OCI-LY7 (cell line): Measurements from ENCODE around the gene ARHGAP29. TPM values are rescaled to one million over a fixed set of nuclear protein-coding genes. Genes with fewer than 3 reads are reported as not detected.

Experiments used
- Bru-seq: library from RNA; stranded (reverse); fragments of 400-500 nt; gene quantifications from one replicate; lab custom pipeline; 2021; lab: Mats Ljungman, UMichigan
- BruChase-seq, 2 experiments: library from RNA; stranded (reverse); fragments of 400-500 nt; gene quantifications; one replicate each; lab custom pipeline; 2021; lab: Mats Ljungman, UMichigan
- BruUV-seq: library from RNA; stranded (reverse); fragments of 400-500 nt; replicated peaks from 2 replicates; lab custom pipeline; 2021; lab: Mats Ljungman, UMichigan
- CTCF ChIA-PET: fragments of 300-600 bp; sonication (Branson Sonifier 250); formaldehyde crosslinking; loops from one replicate; lab custom pipeline; 2022; ENCODE audit warnings: antibody characterized with exemption; ENCODE audit not compliant: unreplicated experiment; lab: Charles Lee
- POLR2A ChIA-PET: fragments of 300-600 bp; sonication (Branson Sonifier 250); formaldehyde crosslinking; loops from one replicate; lab custom pipeline; 2022; ENCODE audit warnings: antibody characterized with exemption; lab: Charles Lee
- DNase-seq: peaks from one replicate; pipeline ENCODE4 v3.0.0-alpha.2; 2015; ENCODE audit warnings: low spot score
- H2AFZ ChIP-seq: fragments of 200-600 bp; sonication (generic), shearing (Covaris generic); 2 replicates; pipeline ENCODE4 v1.6.1; 2014; ENCODE audit warnings: mild to moderate bottlenecking, antibody characterized with exemption, low read length, moderate library complexity
- H3K27ac ChIP-seq: fragments of 200-600 bp; sonication (generic); 2 replicates; pipeline ENCODE4 v1.5.1; 2014; ENCODE audit warnings: mixed run types, low read depth, mild to moderate bottlenecking, moderate library complexity, low read length, inconsistent platforms; ENCODE audit not compliant: poor library complexity, severe bottlenecking
- H3K36me3 ChIP-seq: fragments of 200-600 bp; sonication (generic); 2 replicates; pipeline ENCODE4 v1.6.1; 2014; ENCODE audit warnings: mild to moderate bottlenecking, antibody characterized with exemption, low read length, moderate library complexity, mixed read lengths; ENCODE audit not compliant: insufficient read depth
- H3K4me1 ChIP-seq: fragments of 200-600 bp; sonication (generic); 2 replicates; pipeline ENCODE4 v1.5.1; 2014; ENCODE audit warnings: mild to moderate bottlenecking, low read length; ENCODE audit not compliant: insufficient read depth, poor library complexity, severe bottlenecking
- H3K4me2 ChIP-seq: fragments of 200-600 bp; sonication (generic); 2 replicates; pipeline ENCODE4 v1.6.1; 2014; ENCODE audit warnings: mild to moderate bottlenecking, low read length
- H3K4me3 ChIP-seq: fragments of 200-600 bp; sonication (generic); 2 replicates; pipeline ENCODE4 v1.5.1; 2014; ENCODE audit warnings: mild to moderate bottlenecking, low read depth, low read length; ENCODE audit not compliant: poor library complexity, severe bottlenecking
- H3K79me2 ChIP-seq: fragments of 200-600 bp; sonication (generic); 2 replicates; pipeline ENCODE4 v1.6.1; 2016; ENCODE audit warnings: low read depth, mild to moderate bottlenecking, low read length, moderate library complexity, mixed read lengths; ENCODE audit not compliant: insufficient read depth
- H3K9me2 ChIP-seq: fragments of 200-600 bp; sonication (generic); 2 replicates; pipeline ENCODE4 v1.6.1; 2016; ENCODE audit warnings: mild to moderate bottlenecking, low read length, mixed read lengths; ENCODE audit not compliant: insufficient read depth
- H3K9me3 ChIP-seq: fragments of 200-600 bp; sonication (generic); 2 replicates; pipeline ENCODE4 v1.6.1; 2014; ENCODE audit warnings: mild to moderate bottlenecking, mixed run types, low read length, mixed read lengths
- H4K20me1 ChIP-seq: fragments of 200-600 bp; sonication (generic); 2 replicates; pipeline ENCODE4 v1.6.1; 2014; ENCODE audit warnings: mild to moderate bottlenecking, antibody characterized with exemption, low read length, moderate library complexity, mixed read lengths; ENCODE audit not compliant: insufficient read depth
- CTCF ChIP-seq: fragments of 200-600 bp; sonication (generic); conservative IDR thresholded peaks from 2 replicates; pipeline ENCODE4 v1.5.1; 2014; ENCODE audit warnings: mild to moderate bottlenecking, antibody characterized with exemption, low read length, moderate library complexity, mixed read lengths
- EZH2phosphoT487 ChIP-seq: fragments of 200-600 bp; sonication (generic); IDR thresholded peaks from 2 replicates; pipeline ENCODE4 v1.6.1; 2018; ENCODE audit warnings: low read depth, borderline replicate concordance, mild to moderate bottlenecking, mixed run types, antibody characterized with exemption, low read length, moderate library complexity, mixed read lengths
- intact Hi-C: fragments of 100-400 bp; cut with micrococcal nuclease; formaldehyde crosslinking; loops from one replicate; pipeline ENCODE4 v1.10.0; 2022; ENCODE audit not compliant: unreplicated experiment
- long read RNA-seq: library from polyadenylated mRNA; stranded (forward); transcript quantifications from one replicate; pipeline ENCODE4 v2.0.0, GENCODE V29; 2022
- total RNA-seq, 2 experiments: library from RNA; depleted of rRNA in 1 of 2; stranded (reverse); fragments of >200 nt in 1 of 2; shearing (Covaris generic) in 1 of 2; gene quantifications; 2 replicates each; pipeline ENCODE4 v1.2.3, GENCODE V29; 2014 to 2022

Gene ARHGAP29, protein sequence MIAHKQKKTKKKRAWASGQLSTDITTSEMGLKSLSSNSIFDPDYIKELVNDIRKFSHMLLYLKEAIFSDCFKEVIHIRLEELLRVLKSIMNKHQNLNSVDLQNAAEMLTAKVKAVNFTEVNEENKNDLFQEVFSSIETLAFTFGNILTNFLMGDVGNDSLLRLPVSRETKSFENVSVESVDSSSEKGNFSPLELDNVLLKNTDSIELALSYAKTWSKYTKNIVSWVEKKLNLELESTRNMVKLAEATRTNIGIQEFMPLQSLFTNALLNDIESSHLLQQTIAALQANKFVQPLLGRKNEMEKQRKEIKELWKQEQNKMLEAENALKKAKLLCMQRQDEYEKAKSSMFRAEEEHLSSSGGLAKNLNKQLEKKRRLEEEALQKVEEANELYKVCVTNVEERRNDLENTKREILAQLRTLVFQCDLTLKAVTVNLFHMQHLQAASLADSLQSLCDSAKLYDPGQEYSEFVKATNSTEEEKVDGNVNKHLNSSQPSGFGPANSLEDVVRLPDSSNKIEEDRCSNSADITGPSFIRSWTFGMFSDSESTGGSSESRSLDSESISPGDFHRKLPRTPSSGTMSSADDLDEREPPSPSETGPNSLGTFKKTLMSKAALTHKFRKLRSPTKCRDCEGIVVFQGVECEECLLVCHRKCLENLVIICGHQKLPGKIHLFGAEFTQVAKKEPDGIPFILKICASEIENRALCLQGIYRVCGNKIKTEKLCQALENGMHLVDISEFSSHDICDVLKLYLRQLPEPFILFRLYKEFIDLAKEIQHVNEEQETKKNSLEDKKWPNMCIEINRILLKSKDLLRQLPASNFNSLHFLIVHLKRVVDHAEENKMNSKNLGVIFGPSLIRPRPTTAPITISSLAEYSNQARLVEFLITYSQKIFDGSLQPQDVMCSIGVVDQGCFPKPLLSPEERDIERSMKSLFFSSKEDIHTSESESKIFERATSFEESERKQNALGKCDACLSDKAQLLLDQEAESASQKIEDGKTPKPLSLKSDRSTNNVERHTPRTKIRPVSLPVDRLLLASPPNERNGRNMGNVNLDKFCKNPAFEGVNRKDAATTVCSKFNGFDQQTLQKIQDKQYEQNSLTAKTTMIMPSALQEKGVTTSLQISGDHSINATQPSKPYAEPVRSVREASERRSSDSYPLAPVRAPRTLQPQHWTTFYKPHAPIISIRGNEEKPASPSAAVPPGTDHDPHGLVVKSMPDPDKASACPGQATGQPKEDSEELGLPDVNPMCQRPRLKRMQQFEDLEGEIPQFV
- total RNA-seq (2014; rRNA removed; shearing (Covaris generic)) (0.06 TPM in 1 of 2 replicates, not detected in the other), total RNA-seq (2022) (not detected in 2 replicates), Bru-seq, nascent RNA (percentile 19 among the genes with signal in this experiment), BruChase-seq, experiment 1, labeled RNA remaining after a 6-hour chase (percentile 15 among the genes with signal in this experiment), BruChase-seq, experiment 2, labeled RNA remaining after a 2-hour chase (percentile 24 among the genes with signal in this experiment)
- long read RNA-seq = 0 reads

- peak within 1 kb of the TSS; percentile 52 for H3K4me3 ChIP-seq
- H3K9me2 ChIP-seq = no peaks in the 10 kb centered on the region
- no peaks in the 10 kb centered on the region for H4K20me1 ChIP-seq
- H3K36me3 ChIP-seq = no peaks in the 10 kb centered on the region
- H3K27ac ChIP-seq = no peak within 1 kb of the TSS
- peak; percentile 40 for DNase-seq
- TF ChIP-seq EZH2phosphoT487 = no peak
- no peak for TF ChIP-seq CTCF
- no peaks in the 10 kb centered on the region for H3K79me2 ChIP-seq
- H3K4me2 ChIP-seq = peak within 1 kb of the TSS; percentile 62
- H3K9me3 ChIP-seq = no peaks in the 10 kb centered on the region
- peak within 1 kb of the TSS; percentile 25; the same call in 1 of the 2 replicates for H2AFZ ChIP-seq
- ChIA-PET POLR2A (interaction anchor here (0.7 kb wide), 1 partner anchor 202 kb away, joined by 3 read pairs; no protein-coding TSS in a partner anchor), CTCF (no interaction called here)
- no TSS peak for BruUV-seq
- peaks cover 6% of the 10 kb centered on the region for H3K4me1 ChIP-seq
- intact Hi-C loops = no loop called here
Observed at GRCh38 chr1:94237291-94238226, at the start of gene ARHGAP29. ARHGAP29 (minus strand) TSS chr1:94237584; CDS start chr1:94231611, 5,973 bp downstream.

- H3K4me3 ChIP-seq = no peak overlapping the region
- H3K4me2 ChIP-seq = no peak overlapping the region
- CTCF ChIA-PET = no interaction called here
- no peaks in the 10 kb centered on the region for H3K79me2 ChIP-seq
- H3K9me2 ChIP-seq = no peaks in the 10 kb centered on the region
- BruUV-seq = no TSS peak
- no peak overlapping the region for H2AFZ ChIP-seq
- no peaks in the 10 kb centered on the region for H3K9me3 ChIP-seq
- DNase-seq = no peak
- no peaks in the 10 kb centered on the region for H3K36me3 ChIP-seq
- no peaks in the 10 kb centered on the region for H3K4me1 ChIP-seq
- H3K27ac ChIP-seq = no peak overlapping the region
- intact Hi-C loops = no loop called here
- TF ChIP-seq CTCF = no peak
- TF ChIP-seq EZH2phosphoT487 = no peak
- no peaks in the 10 kb centered on the region for H4K20me1 ChIP-seq
- POLR2A ChIA-PET = no interaction called here
Observed at GRCh38 chr1:94286864-94287437, 49.6 kb upstream of the ARHGAP29 start.
